Heart right ventricle (tissue), 16 donors: Measurements from ENCODE around the gene CUEDC1. TPM values are rescaled to one million over a fixed set of nuclear protein-coding genes. Genes with fewer than 3 reads are reported as not detected.
"Not testable (repeated sequence)": the region's sequence is repeated elsewhere in the genome, so short reads cannot be mapped to it uniquely, and the experiment has no call there.

ENCODE experiments used
- ATAC-seq, 8 donors: fragments of 200-7000 bp; cut with Tn5 transposase; one replicate each; pipeline ENCODE4 v1.9.1; 2020; ENCODE audit warnings: mild to moderate bottlenecking in 8 of 8, moderate library complexity in 8 of 8, moderate number of reproducible peaks in 1 of 8
- DNase-seq, 2 donors: peaks; one replicate each; pipeline ENCODE4 v3.0.0-alpha.2; 2020
- H3K27ac ChIP-seq, 10 donors: fragments of 200-600 bp; sonication (generic) in 2 of 10; one replicate each; pipeline versions ENCODE4 v1.5.0 to v1.8.0; 2020 to 2022; ENCODE audit warnings: mild to moderate bottlenecking in 3 of 10
- H3K27me3 ChIP-seq, 7 donors: fragments of 200-600 bp; one replicate each; pipeline ENCODE4 v1.8.0; 2021 to 2022; ENCODE audit warnings: mild to moderate bottlenecking in 2 of 7
- H3K36me3 ChIP-seq, 9 donors: fragments of 200-600 bp; sonication (generic) in 1 of 9; one replicate each; pipeline versions ENCODE4 v1.5.0 to v1.8.0; 2020 to 2022; ENCODE audit warnings: mild to moderate bottlenecking in 2 of 9
- H3K4me1 ChIP-seq, 9 donors: fragments of 200-600 bp; sonication (generic) in 1 of 9; one replicate each; pipeline versions ENCODE4 v1.5.0 to v1.8.0; 2020 to 2022; ENCODE audit warnings: mild to moderate bottlenecking in 4 of 9
- H3K4me3 ChIP-seq, 10 donors: fragments of 200-600 bp; sonication (generic) in 2 of 10; one replicate each; pipeline versions ENCODE4 v1.5.0 to v1.8.0; 2020 to 2022; ENCODE audit warnings: mild to moderate bottlenecking in 7 of 10, moderate library complexity in 2 of 10
- H3K9me3 ChIP-seq, 11 donors: fragments of 200-600 bp in 10 of 11; sonication (generic) in 2 of 11; one replicate each; pipeline versions ENCODE4 v1.5.0 to v1.8.0; 2013 to 2022; ENCODE audit warnings: mild to moderate bottlenecking in 2 of 11, control low read depth in 1 of 11, moderate library complexity in 1 of 11
- WGBS, 2 donors: extraction: QIAGEN DNeasy Blood & Tissue Kit; methylation state at CpG; one replicate each; pipeline ENCODE4 v1.1.7; 2013; ENCODE audit warnings: inconsistent platforms in 1 of 2; 5-methylcytosine and 5-hydroxymethylcytosine counted together
- intact Hi-C, 10 donors: fragments of 100-400 bp; cut with DNase I; formaldehyde crosslinking; loops; one replicate each; pipeline versions ENCODE4 v1.11.1 to v1.14.2; 2022
- polyA plus RNA-seq, 2 donors: library from polyadenylated mRNA; stranded (reverse); fragments of 200-250 nt; gene quantifications; one replicate each; pipeline ENCODE4 v1.2.3, GENCODE V29; 2013
- total RNA-seq, 10 donors: library from RNA; stranded (reverse); fragmentation: NEBNext Ultra II Directional in 3 of 10; extraction: Animal tissue kit (Norgen Biotek cat#: 25700) in 3 of 10; gene quantifications; one replicate each; pipeline versions ENCODE4 v1.2.1 to v1.2.4, GENCODE V29; 2021 to 2023
- TF ChIP-seq, protein P1 (sequence below), 9 donors: fragments of 200-600 bp; sonication (generic) in 2 of 9; IDR thresholded peaks; one replicate each; pipeline versions ENCODE4 v1.5.0 to v1.8.0; 2021 to 2022; ENCODE audit warnings: antibody characterized with exemption in 9 of 9, mild to moderate bottlenecking in 5 of 9, moderate library complexity in 1 of 9
- donor health status: Arrhythmogenic right ventricular cardiomyopathy.
- donor health status: ischemic (EF 13 %, LVEDD 7.1; RV severe dilation, severe dysfunction).
- donor health status: healthy with polysubstance abuse.
- donor health status: DM: no; HTN: yes; CAD: no.
- donor health status: DM: no; HTN: no; CAD: no.
- donor health status: ischemic (EF 25% LVEDD 6.9; RV normal size, moderate dysfunction).
- donor health status: ischemic (EF 25% LVEDD 5.7; RV mildly dilated, moderate dysfunction).
- donor health status: healthy.
- donor health status: DM: yes; HTN: yes; CAD: no.
- donor health status: Ischemic cardiomyopathy.
- donor health status: ischemic (EF 35%, LVEDD 5.7; RV mildly dilated, moderate dysfunction).
- donor health status: nonischemic (EF 11% LVEDD 7.7; RV severe dilation, severe dysfunction).
- donor health status: DM: yes; HTN: yes; CAD: no.
- donor health status: PGD.
- donor health status: ischemic (EF 29% LVEDD 5.4; RV normal size, mild dysfunction).
- donor health status: nonischemic (EF 23%, LVEDD 6.1; RV moderate dilation, normal function).

Gene CUEDC1
- total and polyA plus RNA-seq, 12 donors, result 26.9 to 65.0 (median 45.4) TPM

DNA sequence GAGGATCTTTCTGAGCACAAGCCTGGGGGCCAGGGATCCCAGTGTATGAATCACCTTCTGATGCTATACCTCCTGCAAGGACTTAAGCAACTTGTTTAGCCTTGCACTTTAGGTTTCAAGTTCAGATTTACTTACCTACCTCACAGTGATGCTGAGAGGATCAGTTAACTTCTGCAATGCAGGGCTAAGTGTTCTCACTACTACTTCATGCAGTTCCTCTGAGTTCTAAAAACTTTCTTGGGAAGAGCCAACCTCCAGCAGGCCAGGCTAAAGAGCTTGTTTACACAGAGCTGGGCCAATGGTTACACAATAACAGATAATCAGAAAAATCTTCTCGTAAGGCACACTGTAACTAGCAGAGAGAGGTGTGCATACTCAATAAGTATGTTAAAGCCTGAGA is 19.8 kb upstream of the CUEDC1 start:
- Histone ChIP-seq H3K27ac (peak overlapping the region in 7 of 10 donors; percentile 19 to 70 (median 64)), H3K4me1 (peaks cover 0 to 55% (median 31%) of the 10 kb centered on the region in 9 donors), H3K9me3 (no peaks in the 10 kb centered on the region), H3K27me3 (no peaks in the 10 kb centered on the region), H3K4me3 (no peak overlapping the region), H3K36me3 (peaks cover 0 to 86% (median 54%) of the 10 kb centered on the region in 9 donors)
- TF ChIP-seq, protein P1, sequence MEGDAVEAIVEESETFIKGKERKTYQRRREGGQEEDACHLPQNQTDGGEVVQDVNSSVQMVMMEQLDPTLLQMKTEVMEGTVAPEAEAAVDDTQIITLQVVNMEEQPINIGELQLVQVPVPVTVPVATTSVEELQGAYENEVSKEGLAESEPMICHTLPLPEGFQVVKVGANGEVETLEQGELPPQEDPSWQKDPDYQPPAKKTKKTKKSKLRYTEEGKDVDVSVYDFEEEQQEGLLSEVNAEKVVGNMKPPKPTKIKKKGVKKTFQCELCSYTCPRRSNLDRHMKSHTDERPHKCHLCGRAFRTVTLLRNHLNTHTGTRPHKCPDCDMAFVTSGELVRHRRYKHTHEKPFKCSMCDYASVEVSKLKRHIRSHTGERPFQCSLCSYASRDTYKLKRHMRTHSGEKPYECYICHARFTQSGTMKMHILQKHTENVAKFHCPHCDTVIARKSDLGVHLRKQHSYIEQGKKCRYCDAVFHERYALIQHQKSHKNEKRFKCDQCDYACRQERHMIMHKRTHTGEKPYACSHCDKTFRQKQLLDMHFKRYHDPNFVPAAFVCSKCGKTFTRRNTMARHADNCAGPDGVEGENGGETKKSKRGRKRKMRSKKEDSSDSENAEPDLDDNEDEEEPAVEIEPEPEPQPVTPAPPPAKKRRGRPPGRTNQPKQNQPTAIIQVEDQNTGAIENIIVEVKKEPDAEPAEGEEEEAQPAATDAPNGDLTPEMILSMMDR (IDR thresholded peaks at IDR 0.05), result no peak
- DNase-seq, result no peak
- WGBS, 2 donors, result 34 to 48% methylated on average over 1 of the region's 1 CpG
- intact Hi-C loops, result no loop called here
- peak in 6 of 8 donors; percentile 15 to 62 (median 32) for ATAC-seq

DNA sequence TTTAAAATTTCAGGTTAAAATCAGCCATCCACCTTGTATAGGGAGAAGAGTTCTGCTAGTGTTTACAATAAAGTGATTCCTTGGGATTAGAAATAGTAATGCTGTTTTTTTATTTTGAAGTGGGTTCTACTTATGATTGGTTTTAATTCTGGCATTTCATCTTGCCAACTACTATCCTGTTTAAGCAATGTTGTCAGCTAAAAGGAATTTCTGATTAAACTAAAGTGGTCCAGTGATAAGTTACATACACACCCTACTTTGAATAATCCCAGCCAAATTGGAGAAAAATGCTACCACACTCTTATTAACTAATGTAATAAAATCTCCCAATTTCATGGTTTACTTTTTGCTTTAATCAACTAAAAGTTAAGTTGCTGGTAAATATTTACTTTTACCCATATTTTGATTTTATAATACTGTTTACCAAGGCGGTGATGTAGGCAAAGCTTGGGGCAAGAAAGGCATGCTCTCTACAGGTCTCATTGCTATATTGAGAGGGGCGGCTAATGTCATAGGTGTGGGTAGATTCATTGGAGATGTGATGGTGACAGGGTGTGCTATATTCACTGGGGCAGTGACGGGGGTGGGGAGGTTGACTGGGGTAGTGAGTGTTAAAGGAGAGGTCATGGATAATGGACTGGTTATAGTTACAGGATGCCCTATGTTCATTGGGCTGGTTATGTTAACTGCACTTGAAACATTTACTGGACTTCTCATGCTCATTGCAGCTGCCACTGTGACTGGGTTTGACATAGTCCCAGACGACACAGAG is 19.0 kb upstream of the CUEDC1 start:
- H3K27ac ChIP-seq, result peak overlapping the region in 8 of 10 donors; percentile 19 to 70 (median 61)
- intact Hi-C loops, H3K27me3 ChIP-seq, H3K9me3 ChIP-seq, DNase-seq, H3K4me3 ChIP-seq: not testable (repeated sequence)
- WGBS, 2 donors, result 58 to 67% methylated on average over 4 of the region's 4 CpGs
- peak; percentile 32 to 80 (median 70) for ATAC-seq
- H3K4me1 ChIP-seq, result peaks cover 0 to 52% (median 29%) of the 10 kb centered on the region in 9 donors
- H3K36me3 ChIP-seq, result peaks cover 0 to 78% (median 49%) of the 10 kb centered on the region in 9 donors

DNA sequence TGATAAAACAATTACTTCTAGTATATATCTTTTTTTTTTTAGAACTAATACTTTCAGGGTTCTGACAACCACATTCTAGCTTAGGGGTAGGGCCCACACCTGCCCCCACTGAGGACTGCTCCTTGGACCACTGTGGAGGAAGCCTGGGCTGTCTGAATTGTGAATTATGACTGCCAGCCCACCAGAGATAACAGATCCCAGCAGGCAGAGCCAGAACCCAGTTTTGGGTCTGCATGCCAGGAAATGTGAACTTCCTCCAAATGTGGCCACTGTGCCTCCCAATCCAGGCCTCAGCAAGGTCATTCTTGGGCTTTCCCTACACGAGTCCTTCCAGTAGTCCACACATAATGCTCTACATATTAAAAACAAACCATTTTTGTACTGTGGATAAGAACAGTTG is 16.9 kb upstream of the CUEDC1 start:
- intact Hi-C loops, result no loop called here
- no peaks in the 10 kb centered on the region for H3K27me3 ChIP-seq
- DNase-seq, result no peak
- peaks cover 0 to 50% (median 29%) of the 10 kb centered on the region in 9 donors for H3K4me1 ChIP-seq
- TF ChIP-seq, protein P1 (IDR thresholded peaks at IDR 0.05), result no peak
- H3K9me3 ChIP-seq, result no peaks in the 10 kb centered on the region
- WGBS, 2 donors, result 8 to 14% methylated on average over 1 of the region's 1 CpG
- no peak overlapping the region for H3K4me3 ChIP-seq
- no peak for ATAC-seq
- H3K27ac ChIP-seq, result peak overlapping the region in 5 of 10 donors; percentile 9 to 51 (median 34)
- peaks cover 0 to 57% (median 29%) of the 10 kb centered on the region in 9 donors for H3K36me3 ChIP-seq

- Histone ChIP-seq H3K27ac (peak overlapping the region in 4 of 10 donors; percentile 28 to 51 (median 36)), H3K4me3 (no peak overlapping the region), H3K36me3 (peaks cover 0 to 51% (median 23%) of the 10 kb centered on the region in 9 donors), H3K9me3 (no peaks in the 10 kb centered on the region), H3K4me1 (peaks cover 0 to 52% (median 29%) of the 10 kb centered on the region in 9 donors), H3K27me3 (no peaks in the 10 kb centered on the region)
- no peak for ATAC-seq
- intact Hi-C loops, result no loop called here
- no peak for DNase-seq
- TF ChIP-seq, protein P1 (IDR thresholded peaks at IDR 0.05), result no peak
- WGBS, 2 donors, result 54 to 56% methylated on average over 10 of the region's 10 CpGs
These were observed 16.4 kb upstream of the CUEDC1 start for GRCh38 chr17:57971572-57971971.

GRCh38 chr17:57970710-57971109 is 15.5 kb upstream of the CUEDC1 start:
- ATAC-seq (no peak), DNase-seq (no peak)
- Histone ChIP-seq H3K9me3 (no peaks in the 10 kb centered on the region), H3K27me3 (no peaks in the 10 kb centered on the region), H3K27ac (no peak overlapping the region), H3K36me3 (peaks cover 0 to 43% (median 18%) of the 10 kb centered on the region in 9 donors), H3K4me1 (peaks cover 0 to 44% (median 29%) of the 10 kb centered on the region in 9 donors), H3K4me3 (no peak overlapping the region)
- TF ChIP-seq, protein P1 (IDR thresholded peaks at IDR 0.05), result no peak
- intact Hi-C loops, result no loop called here
- 64 to 68% methylated on average over 4 of the region's 4 CpGs for WGBS, 2 donors
